BE2C (cell line): ENCODE results near the gene GALR2.

Experiments used
- DNase-seq: peaks from one replicate; pipeline ENCODE4 v3.0.0-alpha.2; 2020
- H3K27me3 ChIP-seq: fragments of 250-450 bp; sonication (Bioruptor Pico); 2 replicates; pipeline ENCODE4 v1.5.1; 2020; ENCODE audit warnings: mild to moderate bottlenecking
- H3K36me3 ChIP-seq: fragments of 250-450 bp; sonication (Bioruptor Pico); 2 replicates; pipeline ENCODE4 v1.5.1; 2020; ENCODE audit warnings: mild to moderate bottlenecking
- H3K4me1 ChIP-seq: fragments of 250-450 bp; sonication (Bioruptor Pico); 2 replicates; pipeline ENCODE4 v1.5.1; 2020
- H3K4me3 ChIP-seq: 2 replicates; pipeline ENCODE4 v1.5.1; 2011; ENCODE audit warnings: low read depth, low read length
- H3K9me3 ChIP-seq: fragments of 250-450 bp; sonication (Bioruptor Pico); 2 replicates; pipeline ENCODE4 v1.5.1; 2020
- CTCF ChIP-seq: IDR thresholded peaks from 2 replicates; pipeline ENCODE4 v1.5.1; 2012; ENCODE audit warnings: mild to moderate bottlenecking, low read depth, low read length

The GALR2 gene

GRCh38 chr17:76083536-76084182, 9.1 kb downstream of the GALR2 start:
- DNase-seq, result no peak
- Histone ChIP-seq H3K36me3 (peaks cover 18% of the 10 kb centered on the region), H3K27me3 (peaks cover 14% of the 10 kb centered on the region), H3K4me1 (peaks cover 28% of the 10 kb centered on the region), H3K9me3 (no peaks in the 10 kb centered on the region), H3K4me3 (no peak overlapping the region)
- no peak for TF ChIP-seq CTCF

- no peak for DNase-seq
- TF ChIP-seq CTCF, result no peak
- H3K27me3 ChIP-seq, result no peaks in the 10 kb centered on the region
- peaks cover 25% of the 10 kb centered on the region for H3K36me3 ChIP-seq
- peaks cover 21% of the 10 kb centered on the region for H3K4me1 ChIP-seq
- H3K4me3 ChIP-seq, result no peak overlapping the region
- no peaks in the 10 kb centered on the region for H3K9me3 ChIP-seq
Measured at GRCh38 chr17:76085066-76085730, 10.6 kb downstream of the GALR2 start.

GRCh38 chr17:76085731-76086366, 11.3 kb downstream of the GALR2 start:
- peaks cover 25% of the 10 kb centered on the region for H3K36me3 ChIP-seq
- no peak for TF ChIP-seq CTCF

GRCh38 chr17:76086384-76086783, 11.8 kb downstream of the GALR2 start:
- no peak for TF ChIP-seq CTCF
- Histone ChIP-seq H3K36me3 (peaks cover 25% of the 10 kb centered on the region), H3K4me1 (peaks cover 20% of the 10 kb centered on the region), H3K4me3 (no peak overlapping the region), H3K27me3 (no peaks in the 10 kb centered on the region), H3K9me3 (no peaks in the 10 kb centered on the region)
- DNase-seq, result no peak

More at GRCh38 chr17:76085731-76086366, 11.3 kb downstream of the GALR2 start:
- H3K27me3 ChIP-seq, result no peaks in the 10 kb centered on the region
- peaks cover 20% of the 10 kb centered on the region for H3K4me1 ChIP-seq
- no peak overlapping the region for H3K4me3 ChIP-seq
- no peak for DNase-seq
- no peaks in the 10 kb centered on the region for H3K9me3 ChIP-seq

- no peak for TF ChIP-seq CTCF
- no peak for DNase-seq
- no peaks in the 10 kb centered on the region for H3K9me3 ChIP-seq
- H3K4me1 ChIP-seq, result peaks cover 16% of the 10 kb centered on the region
- peaks cover 25% of the 10 kb centered on the region for H3K36me3 ChIP-seq
- H3K27me3 ChIP-seq, result no peaks in the 10 kb centered on the region
- no peak overlapping the region for H3K4me3 ChIP-seq
Measured at GRCh38 chr17:76087531-76087930, 12.9 kb downstream of the GALR2 start.
